Endothelial cell of umbilical vein (primary cell): ENCODE measurements around the gene LRP5. TPM values are rescaled to one million over a fixed set of nuclear protein-coding genes. Genes with fewer than 3 reads are reported as not detected.

Source experiments
- BruUV-seq: library from RNA; stranded (reverse); fragments of 400-500 nt; replicated peaks from 2 replicates; lab custom pipeline; 2021; lab: Mats Ljungman, UMichigan
- CTCF ChIA-PET: fragments of 300-600, 350-600 bp; sonication (Branson Sonifier 250); formaldehyde crosslinking; loops from one replicate; lab custom pipeline; 2021; ENCODE audit warnings: antibody characterized with exemption, inconsistent platforms; lab: Charles Lee
- POLR2A ChIA-PET: fragments of 300-600, 350-600 bp; sonication (Branson Sonifier 250); formaldehyde crosslinking; loops from one replicate; lab custom pipeline; 2021; ENCODE audit warnings: antibody characterized with exemption, inconsistent platforms; lab: Charles Lee
- DNase-seq: peaks from one replicate; pipeline ENCODE4 v3.0.0-alpha.2; 2011; ENCODE audit warnings: low read depth, low spot score
- FAIRE-seq: peaks from 2 replicates; lab custom pipeline; 2011; peaks lifted over from hg19 to GRCh38; lab: Jason Lieb, UNC
- H2AFZ ChIP-seq: 2 replicates; pipeline ENCODE4 v1.6.0; 2012; ENCODE audit warnings: low read depth, low read length, control low read depth, inconsistent platforms
- H3K27ac ChIP-seq: 2 replicates; pipeline ENCODE4 v1.5.1; 2011; ENCODE audit warnings: low read depth, mild to moderate bottlenecking, control low read depth, low read length, moderate library complexity; ENCODE audit not compliant: insufficient read depth
- H3K27me3 ChIP-seq, 2 experiments: 2 replicates each; pipeline versions ENCODE4 v1.6.0 to v1.6.1; 2011; ENCODE audit warnings: low read length in 2 of 2, mixed read lengths in 1 of 2; ENCODE audit not compliant: control insufficient read depth in 2 of 2, insufficient read depth in 2 of 2
- H3K36me3 ChIP-seq, 2 experiments: 2 replicates in 1 of 2; 3 replicates in 1 of 2; pipeline ENCODE4 v1.5.1; 2011; ENCODE audit warnings: low read length in 2 of 2, mild to moderate bottlenecking in 1 of 2, moderate library complexity in 1 of 2; ENCODE audit not compliant: control insufficient read depth in 2 of 2, insufficient read depth in 2 of 2; ENCODE audit errors: extremely low read depth in 1 of 2
- H3K4me1 ChIP-seq: 3 replicates; pipeline ENCODE4 v1.5.1; 2011; ENCODE audit warnings: mild to moderate bottlenecking, low read length; ENCODE audit not compliant: control insufficient read depth, insufficient read depth; ENCODE audit errors: extremely low read depth
- H3K4me2 ChIP-seq: 2 replicates; pipeline ENCODE4 v1.6.1; 2011; ENCODE audit warnings: low read length, control low read depth, mixed read lengths; ENCODE audit not compliant: insufficient read depth
- H3K4me3 ChIP-seq, 3 experiments: fragments of 200-600 bp in 1 of 3; sonication (generic), shearing (Covaris generic) in 1 of 3; replicated peaks in 1 of 3; 2 replicates each; pipeline ENCODE4 v1.5.1; 2011 to 2016; ENCODE audit warnings: control low read depth in 3 of 3, low read length in 3 of 3, mild to moderate bottlenecking in 2 of 3, inconsistent platforms in 1 of 3, low read depth in 1 of 3, moderate library complexity in 1 of 3; ENCODE audit not compliant: insufficient read depth in 1 of 3
- H3K79me2 ChIP-seq: 2 replicates; pipeline ENCODE4 v1.6.0; 2012; ENCODE audit warnings: low read length, inconsistent platforms; ENCODE audit not compliant: control insufficient read depth, insufficient read depth
- H3K9ac ChIP-seq: replicated peaks from 2 replicates; pipeline ENCODE3; 2011; ENCODE audit warnings: low read length, control low read depth; ENCODE audit not compliant: insufficient read depth; ENCODE audit errors: extremely low read depth
- H3K9me1 ChIP-seq: replicated peaks from 3 replicates; pipeline ENCODE4 v1.6.0; 2011; ENCODE audit warnings: mild to moderate bottlenecking, low read length; ENCODE audit not compliant: control insufficient read depth, insufficient read depth; ENCODE audit errors: extremely low read depth
- H3K9me3 ChIP-seq: replicated peaks from 2 replicates; pipeline ENCODE4 v1.5.1; 2012; ENCODE audit warnings: low read length, inconsistent platforms; ENCODE audit not compliant: control insufficient read depth, insufficient read depth
- H4K20me1 ChIP-seq: replicated peaks from 2 replicates; pipeline ENCODE3; 2011; ENCODE audit warnings: mild to moderate bottlenecking, low read length; ENCODE audit not compliant: control insufficient read depth, insufficient read depth; ENCODE audit errors: extremely low read depth
- CTCF ChIP-seq, 2 donors: IDR thresholded peaks; 1 replicate in 1 of 2; 2 replicates in 1 of 2; pipeline ENCODE4 v1.5.1; 2011; ENCODE audit warnings: low read length in 2 of 2, mild to moderate bottlenecking in 2 of 2, moderate library complexity in 2 of 2, control low read depth in 1 of 2, inconsistent platforms in 1 of 2, low read depth in 1 of 2; ENCODE audit not compliant: insufficient read depth in 1 of 2; ENCODE audit errors: extremely low read depth in 1 of 2
- FOS ChIP-seq: IDR thresholded peaks from 2 replicates; pipeline ENCODE4 v1.6.1; 2011; ENCODE audit warnings: mild to moderate bottlenecking, low read length, moderate library complexity, borderline replicate concordance; ENCODE audit not compliant: insufficient read depth
- GATA2 ChIP-seq: IDR thresholded peaks from 2 replicates; pipeline ENCODE4 v1.7.0; 2011; ENCODE audit warnings: low read depth, mild to moderate bottlenecking, moderate library complexity, mixed read lengths, low read length; ENCODE audit not compliant: insufficient read length, insufficient read depth
- MYC ChIP-seq: IDR thresholded peaks from one replicate; pipeline ENCODE4 v1.6.1; 2011; ENCODE audit warnings: mild to moderate bottlenecking, low read depth, low read length
- POLR2A ChIP-seq: IDR thresholded peaks from 2 replicates; pipeline ENCODE4 v1.6.1; 2012; ENCODE audit warnings: low read depth, mild to moderate bottlenecking, control low read depth, low read length
- POLR2AphosphoS5 ChIP-seq: IDR thresholded peaks from 2 replicates; pipeline ENCODE4 v1.6.1; 2012; ENCODE audit warnings: low read depth, mild to moderate bottlenecking, control low read depth, low read length, moderate library complexity; ENCODE audit not compliant: insufficient read depth
- dilution Hi-C: fragments of 300-500 bp; cut with MboI; formaldehyde crosslinking; loops from one replicate; pipeline ENCODE4 v1.15.0; 2019; ENCODE audit warnings: low sequenced_read_pairs; ENCODE audit not compliant: extremely low pct_ligation_motif_present
- intact Hi-C: fragments of 100-400 bp; cut with micrococcal nuclease; formaldehyde crosslinking; loops from one replicate; pipeline ENCODE4 v1.10.0; 2022
- polyA plus RNA-seq, 4 experiments: library from polyadenylated mRNA; depleted of rRNA in 3 of 4; stranded (reverse) in 3 of 4; unstranded in 1 of 4; fragments of >200 nt; gene quantifications; 2 replicates each; pipeline versions ENCODE4 v1.2.1 to v1.2.3, GENCODE V29; 2011 to 2012; ENCODE audit warnings: missing spikeins in 1 of 4
- total RNA-seq: library from RNA; stranded (reverse); gene quantifications from 2 replicates; pipeline ENCODE4 v1.2.3, GENCODE V29; 2021

LRP5 gene
- total and polyA plus RNA-seq, 2 donors (not counting 3 experiments of a cell fraction or from before 2014, with no cell fraction given) = 35.1 to 51.8 TPM

GRCh38 chr11:68340784-68341556, 28.6 kb downstream of the LRP5 start:
- BruUV-seq = no TSS peak
- dilution Hi-C loops = no loop called here
- Histone ChIP-seq H3K9ac (no peak overlapping the region), H3K9me1 (no peaks in the 10 kb centered on the region), H3K4me2 (no peak overlapping the region), H3K27me3 (no peaks in the 10 kb centered on the region), H3K79me2 (peaks cover 6% of the 10 kb centered on the region), H4K20me1 (no peaks in the 10 kb centered on the region), H3K4me3 (no peak overlapping the region), H3K9me3 (no peaks in the 10 kb centered on the region), H3K36me3 (no peaks in the 10 kb centered on the region), H3K27ac (no peak overlapping the region), H3K4me1 (no peaks in the 10 kb centered on the region), H2AFZ (no peak overlapping the region)
- DNase-seq = no peak
- FAIRE-seq = no peak
- intact Hi-C loops = no loop called here
- no peak for TF ChIP-seq FOS
- TF ChIP-seq MYC = no peak
- TF ChIP-seq POLR2AphosphoS5 = no peak
- POLR2A ChIA-PET = no interaction called here
- CTCF ChIA-PET = no interaction called here

- TF ChIP-seq FOS (no peak), POLR2A (no peak), CTCF (IDR thresholded peaks at IDR 0.05; ENCODE audit: extremely low read depth in 1 of 2, insufficient read depth in 1 of 2, low read depth in 1 of 2, low read length in 2 of 2) (no peak), GATA2 (no peak), POLR2AphosphoS5 (no peak)
- Histone ChIP-seq H3K27ac (no peak overlapping the region), H3K4me3 (no peak overlapping the region), H3K9ac (no peak overlapping the region), H3K79me2 (peaks cover 6% of the 10 kb centered on the region), H4K20me1 (no peaks in the 10 kb centered on the region), H3K27me3 (no peaks in the 10 kb centered on the region), H3K36me3 (no peaks in the 10 kb centered on the region), H2AFZ (no peak overlapping the region), H3K4me2 (no peak overlapping the region), H3K4me1 (no peaks in the 10 kb centered on the region), H3K9me1 (no peaks in the 10 kb centered on the region), H3K9me3 (no peaks in the 10 kb centered on the region)
- DNase-seq (no peak), FAIRE-seq (no peak)
- ChIA-PET CTCF (interaction anchor here (0.8 to 1.5 kb wide), 2 partner anchors 9 to 11 kb away, joined by 3 read pairs; no protein-coding TSS in a partner anchor), POLR2A (interaction anchor here (0.5 kb wide), 1 partner anchor 38 kb away, joined by 3 read pairs; no protein-coding TSS in a partner anchor)
- no TSS peak for BruUV-seq
- intact Hi-C loops (no loop called here), dilution Hi-C loops (no loop called here)
Measured at GRCh38 chr11:68341557-68342458, 29.4 kb downstream of the LRP5 start.
